ENCODE results near the gene KIF6.

DNA sequence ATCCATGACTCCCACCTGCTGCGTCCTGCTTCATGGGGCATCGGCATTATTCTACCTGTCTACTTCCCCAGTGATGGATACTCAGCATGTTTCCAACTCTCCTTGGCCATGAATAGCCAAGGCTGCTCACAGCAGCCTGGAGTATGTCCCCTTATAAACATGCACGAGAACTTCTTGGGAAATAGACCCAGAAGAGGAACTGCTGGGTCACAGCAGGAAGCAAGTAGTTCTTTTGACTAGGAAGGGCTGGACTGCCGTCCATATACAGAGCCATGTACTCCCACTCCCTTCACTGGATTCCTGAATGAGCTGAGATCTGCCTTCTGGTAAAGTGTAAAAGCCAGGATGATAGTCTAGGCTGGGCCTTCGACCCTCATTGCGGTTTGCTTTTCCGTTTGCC is 296.4 kb downstream of the KIF6 start:
- TF ChIP-seq FOXP2 (optimal IDR thresholded peaks at IDR 0.05; ENCODE audit: control extremely low read depth, extremely low read length, insufficient read depth) (no peak), POLR2AphosphoS5 (IDR thresholded peaks at IDR 0.05; ENCODE audit: borderline replicate concordance, low read depth, low read length) (no peak), EZH2 (IDR thresholded peaks at IDR 0.05) (no peak)
